ENCODE data around the gene ZNF853.

ZNF853 gene

DNA sequence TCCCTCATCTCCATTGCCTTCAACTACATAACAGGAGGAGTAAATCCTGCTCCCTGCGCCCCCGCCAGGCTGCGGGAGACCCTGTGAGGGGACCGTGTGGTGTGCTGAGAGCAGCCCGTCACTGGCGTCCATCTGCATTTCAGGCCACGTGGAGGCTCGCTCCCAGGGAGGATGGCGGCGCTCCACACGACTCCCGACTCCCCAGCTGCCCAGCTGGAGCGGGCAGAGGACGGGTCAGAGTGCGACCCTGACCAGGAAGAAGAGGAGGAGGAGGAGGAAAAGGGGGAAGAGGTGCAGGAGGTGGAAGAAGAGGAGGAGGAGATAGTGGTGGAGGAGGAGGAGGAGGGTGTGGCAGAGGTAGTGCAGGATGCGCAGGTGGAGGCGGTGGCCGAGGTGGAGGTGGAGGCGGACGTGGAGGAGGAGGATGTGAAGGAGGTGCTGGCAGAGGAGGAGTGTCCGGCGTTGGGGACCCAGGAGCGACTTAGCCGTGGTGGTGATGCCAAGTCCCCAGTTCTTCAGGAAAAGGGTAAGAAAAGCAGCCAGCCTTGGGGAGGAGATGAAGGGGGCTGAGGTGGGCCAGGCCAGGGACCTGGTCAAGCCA, 26.9 kb downstream of the ZNF853 start:
- no peak overlapping the region for H3K4me3 ChIP-seq (ENCODE audit: low read depth, low read length)
- H3K4me1 ChIP-seq (ENCODE audit: control insufficient read depth, insufficient read depth, low read length) = no peaks in the 10 kb centered on the region
- no peak overlapping the region for H3K9ac ChIP-seq (ENCODE audit: low read depth, low read length)
- no peaks in the 10 kb centered on the region for H3K9me3 ChIP-seq (ENCODE audit: control insufficient read depth, insufficient read depth, low read length)
- peaks cover 22% of the 10 kb centered on the region for H3K36me3 ChIP-seq (ENCODE audit: control insufficient read depth, insufficient read depth, low read length)
- no peaks in the 10 kb centered on the region for H3K27me3 ChIP-seq (ENCODE audit: control insufficient read depth, insufficient read depth, low read length)

DNA sequence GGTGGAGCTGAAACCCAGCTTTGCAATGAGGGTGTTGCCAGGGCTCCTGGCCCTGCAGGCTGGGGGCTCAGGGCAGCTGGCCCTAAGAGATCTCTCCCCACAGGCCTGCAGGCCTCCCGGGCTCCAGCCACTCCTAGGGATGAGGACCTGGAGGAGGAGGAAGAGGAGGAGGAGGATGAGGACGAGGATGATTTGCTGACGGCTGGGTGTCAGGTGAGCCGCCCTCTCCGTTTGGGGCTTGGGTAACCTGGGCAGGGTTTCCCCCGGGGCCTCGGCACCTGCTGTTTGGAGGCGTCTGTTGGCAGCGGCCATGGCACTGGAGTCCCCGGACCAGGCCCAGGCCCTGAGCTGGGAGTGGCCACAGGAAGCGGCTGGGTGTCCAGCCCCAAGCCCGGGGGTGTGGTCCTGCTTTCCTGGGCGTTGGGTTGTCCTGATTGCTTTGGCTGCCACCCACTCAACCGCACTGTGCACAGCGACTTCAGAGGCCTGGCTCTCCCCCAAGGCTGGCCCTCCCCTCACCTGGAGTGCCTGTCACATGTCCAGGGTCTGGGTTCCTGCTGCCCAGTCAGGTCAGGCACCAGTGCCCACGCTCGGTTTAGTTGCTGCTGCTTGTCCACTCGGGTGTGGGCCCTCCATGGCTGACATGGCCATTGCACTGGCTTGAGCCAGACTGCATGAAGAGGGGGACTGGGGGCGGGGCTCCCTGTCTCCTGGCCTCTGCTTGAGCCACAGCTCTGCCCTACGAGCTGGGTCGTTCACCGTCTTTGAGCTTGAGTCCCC, 27.6 kb downstream of the ZNF853 start:
- Histone ChIP-seq H3K9ac (ENCODE audit: low read depth, low read length) (no peak overlapping the region), H3K9me3 (ENCODE audit: control insufficient read depth, insufficient read depth, low read length) (no peaks in the 10 kb centered on the region), H3K36me3 (ENCODE audit: control insufficient read depth, insufficient read depth, low read length) (peaks cover 25% of the 10 kb centered on the region), H3K27me3 (ENCODE audit: control insufficient read depth, insufficient read depth, low read length) (no peaks in the 10 kb centered on the region), H3K4me3 (ENCODE audit: low read depth, low read length) (no peak overlapping the region), H3K4me1 (ENCODE audit: control insufficient read depth, insufficient read depth, low read length) (no peaks in the 10 kb centered on the region)

DNA sequence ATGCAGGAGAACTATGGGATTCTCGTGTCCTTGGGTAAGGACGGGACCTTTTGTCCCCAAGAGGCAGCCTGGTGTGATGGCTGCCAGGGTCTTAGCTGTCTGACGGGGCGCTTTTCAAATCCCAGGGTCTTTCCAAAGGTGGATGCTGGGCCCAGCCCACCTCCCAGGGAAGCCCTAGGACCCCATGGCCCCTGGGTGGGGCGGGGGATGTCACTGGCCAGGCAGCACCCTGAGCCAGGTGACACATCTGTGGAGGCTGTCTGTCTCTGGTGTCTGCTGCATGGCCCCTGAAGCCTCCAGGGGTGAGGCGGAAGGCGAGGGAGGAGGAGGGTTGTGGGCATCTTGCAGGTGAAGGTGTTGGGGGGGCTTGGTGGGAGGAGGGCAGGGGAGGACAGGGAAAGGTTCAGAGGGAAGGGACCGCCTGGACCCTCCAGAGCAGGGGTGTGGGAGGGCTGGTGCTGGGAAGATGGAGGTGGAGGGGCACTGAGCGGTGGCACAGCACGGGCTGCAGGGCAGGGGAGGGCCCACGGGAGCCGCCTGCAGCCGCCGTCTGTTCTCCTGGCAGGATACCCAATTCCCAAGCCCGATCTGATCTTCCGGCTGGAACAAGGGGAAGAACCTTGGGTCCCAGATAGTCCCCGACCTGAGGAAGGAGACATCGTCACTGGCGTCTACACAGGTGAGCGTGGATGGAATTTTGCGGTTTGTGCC, 28.7 kb downstream of the ZNF853 start:
- no peak overlapping the region for H3K9ac ChIP-seq (ENCODE audit: low read depth, low read length)
- peaks cover 25% of the 10 kb centered on the region for H3K36me3 ChIP-seq (ENCODE audit: control insufficient read depth, insufficient read depth, low read length)
- H3K9me3 ChIP-seq (ENCODE audit: control insufficient read depth, insufficient read depth, low read length) = no peaks in the 10 kb centered on the region
- no peaks in the 10 kb centered on the region for H3K4me1 ChIP-seq (ENCODE audit: control insufficient read depth, insufficient read depth, low read length)
- H3K4me3 ChIP-seq (ENCODE audit: low read depth, low read length) = no peak overlapping the region
- H3K27me3 ChIP-seq (ENCODE audit: control insufficient read depth, insufficient read depth, low read length) = no peaks in the 10 kb centered on the region

DNA sequence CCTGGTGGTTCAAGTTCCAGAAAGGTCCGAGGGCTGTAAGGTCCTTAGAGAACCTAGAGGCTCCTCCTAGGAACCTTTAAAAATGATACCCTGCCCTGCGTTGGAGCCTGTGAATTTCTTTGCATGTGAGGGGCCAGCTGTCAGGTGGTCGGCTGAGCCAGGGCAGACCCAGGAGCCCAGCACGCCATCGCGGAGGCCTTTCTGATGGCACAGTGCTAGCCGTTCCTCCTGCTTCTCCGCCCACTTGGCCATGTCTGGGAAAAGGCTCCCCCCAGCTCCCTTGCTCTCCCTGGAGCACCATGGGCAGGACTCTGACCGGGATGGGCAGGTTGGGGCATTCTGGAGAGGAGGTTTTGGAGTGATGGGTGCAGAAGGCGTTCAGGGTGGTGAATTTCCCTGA, 29.3 kb downstream of the ZNF853 start:
- Histone ChIP-seq H3K4me3 (ENCODE audit: low read depth, low read length) (no peak overlapping the region), H3K36me3 (ENCODE audit: control insufficient read depth, insufficient read depth, low read length) (peaks cover 25% of the 10 kb centered on the region), H3K9me3 (ENCODE audit: control insufficient read depth, insufficient read depth, low read length) (no peaks in the 10 kb centered on the region), H3K4me1 (ENCODE audit: control insufficient read depth, insufficient read depth, low read length) (no peaks in the 10 kb centered on the region), H3K27me3 (ENCODE audit: control insufficient read depth, insufficient read depth, low read length) (no peaks in the 10 kb centered on the region), H3K9ac (ENCODE audit: low read depth, low read length) (no peak overlapping the region)

DNA sequence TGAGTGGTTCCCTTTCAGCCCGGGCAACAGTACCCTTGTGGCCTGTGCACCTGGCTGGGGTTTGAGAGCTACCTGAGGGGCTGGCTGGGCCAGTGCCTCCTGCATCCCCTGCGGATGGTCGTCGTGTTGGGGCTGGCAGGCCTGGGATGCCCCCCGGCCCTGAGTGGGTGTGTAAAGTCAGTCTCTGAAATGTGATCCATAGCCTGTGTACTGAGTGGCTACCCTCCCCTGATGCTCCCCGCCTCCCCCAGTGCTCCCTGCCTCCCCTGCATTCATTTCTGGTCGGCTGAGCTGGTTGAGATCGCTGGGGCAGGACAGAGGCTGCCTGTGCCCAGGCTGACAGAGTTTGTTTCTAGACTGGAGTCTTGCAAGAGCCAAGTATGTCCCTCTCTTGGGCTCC, 31.1 kb downstream of the ZNF853 start:
- Histone ChIP-seq H3K36me3 (ENCODE audit: control insufficient read depth, insufficient read depth, low read length) (peaks cover 22% of the 10 kb centered on the region), H3K9me3 (ENCODE audit: control insufficient read depth, insufficient read depth, low read length) (no peaks in the 10 kb centered on the region), H3K9ac (ENCODE audit: low read depth, low read length) (no peak overlapping the region)

DNA sequence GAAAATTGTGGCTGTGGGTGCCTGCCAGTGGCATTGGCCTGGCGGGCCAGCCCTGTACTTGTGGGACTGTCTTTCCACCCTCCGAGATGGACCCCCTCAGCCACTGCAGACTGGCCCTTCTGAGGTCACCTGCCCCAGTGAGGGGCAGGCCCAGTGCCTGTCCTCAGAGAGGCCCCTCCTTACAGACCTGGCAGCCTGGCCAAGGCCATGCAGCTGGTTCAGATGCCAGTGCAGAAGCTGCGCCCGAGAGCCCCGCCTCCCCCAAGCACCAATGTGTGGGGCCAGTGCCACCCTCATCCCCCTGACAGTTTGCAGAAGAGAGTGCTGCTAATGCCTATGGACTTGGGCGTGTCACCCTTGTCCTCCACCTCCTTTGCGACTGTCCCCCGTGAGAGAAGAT, 31.7 kb downstream of the ZNF853 start:
- no peak overlapping the region for H3K4me3 ChIP-seq (ENCODE audit: low read depth, low read length)
- H3K4me1 ChIP-seq (ENCODE audit: control insufficient read depth, insufficient read depth, low read length) = no peaks in the 10 kb centered on the region
- no peak overlapping the region for H3K9ac ChIP-seq (ENCODE audit: low read depth, low read length)
- H3K27me3 ChIP-seq (ENCODE audit: control insufficient read depth, insufficient read depth, low read length) = no peaks in the 10 kb centered on the region
- H3K36me3 ChIP-seq (ENCODE audit: control insufficient read depth, insufficient read depth, low read length) = peaks cover 23% of the 10 kb centered on the region
- H3K9me3 ChIP-seq (ENCODE audit: control insufficient read depth, insufficient read depth, low read length) = no peaks in the 10 kb centered on the region

More for the DNA sequence above, 31.1 kb downstream of the ZNF853 start:
- Histone ChIP-seq H3K27me3 (ENCODE audit: control insufficient read depth, insufficient read depth, low read length) (no peaks in the 10 kb centered on the region), H3K4me3 (ENCODE audit: low read depth, low read length) (no peak overlapping the region), H3K4me1 (ENCODE audit: control insufficient read depth, insufficient read depth, low read length) (no peaks in the 10 kb centered on the region)

DNA sequence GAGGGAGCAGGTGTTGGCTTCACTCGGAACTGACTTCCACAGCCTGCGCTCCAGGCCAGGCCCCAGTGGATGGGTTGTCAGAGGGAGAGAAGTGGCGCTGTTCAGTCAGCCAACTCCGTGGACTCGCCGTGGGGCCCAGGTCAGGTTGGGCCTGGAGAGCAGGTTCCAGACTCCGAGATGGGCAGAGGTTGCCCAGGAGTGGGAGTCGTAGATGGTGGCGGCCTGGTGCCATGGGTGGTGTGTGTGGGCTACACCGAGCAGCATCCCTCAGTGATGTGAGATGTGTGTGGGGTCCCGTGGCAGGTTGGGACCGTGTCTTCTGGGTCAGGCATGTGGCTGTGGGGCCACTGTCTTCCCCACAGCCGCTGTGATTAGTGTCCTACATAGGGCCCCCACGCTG, 32.1 kb downstream of the ZNF853 start:
- no peaks in the 10 kb centered on the region for H3K27me3 ChIP-seq (ENCODE audit: control insufficient read depth, insufficient read depth, low read length)
- H3K9ac ChIP-seq (ENCODE audit: low read depth, low read length) = no peak overlapping the region
- H3K36me3 ChIP-seq (ENCODE audit: control insufficient read depth, insufficient read depth, low read length) = peaks cover 22% of the 10 kb centered on the region
- no peaks in the 10 kb centered on the region for H3K9me3 ChIP-seq (ENCODE audit: control insufficient read depth, insufficient read depth, low read length)
- no peak overlapping the region for H3K4me3 ChIP-seq (ENCODE audit: low read depth, low read length)
- no peaks in the 10 kb centered on the region for H3K4me1 ChIP-seq (ENCODE audit: control insufficient read depth, insufficient read depth, low read length)

DNA sequence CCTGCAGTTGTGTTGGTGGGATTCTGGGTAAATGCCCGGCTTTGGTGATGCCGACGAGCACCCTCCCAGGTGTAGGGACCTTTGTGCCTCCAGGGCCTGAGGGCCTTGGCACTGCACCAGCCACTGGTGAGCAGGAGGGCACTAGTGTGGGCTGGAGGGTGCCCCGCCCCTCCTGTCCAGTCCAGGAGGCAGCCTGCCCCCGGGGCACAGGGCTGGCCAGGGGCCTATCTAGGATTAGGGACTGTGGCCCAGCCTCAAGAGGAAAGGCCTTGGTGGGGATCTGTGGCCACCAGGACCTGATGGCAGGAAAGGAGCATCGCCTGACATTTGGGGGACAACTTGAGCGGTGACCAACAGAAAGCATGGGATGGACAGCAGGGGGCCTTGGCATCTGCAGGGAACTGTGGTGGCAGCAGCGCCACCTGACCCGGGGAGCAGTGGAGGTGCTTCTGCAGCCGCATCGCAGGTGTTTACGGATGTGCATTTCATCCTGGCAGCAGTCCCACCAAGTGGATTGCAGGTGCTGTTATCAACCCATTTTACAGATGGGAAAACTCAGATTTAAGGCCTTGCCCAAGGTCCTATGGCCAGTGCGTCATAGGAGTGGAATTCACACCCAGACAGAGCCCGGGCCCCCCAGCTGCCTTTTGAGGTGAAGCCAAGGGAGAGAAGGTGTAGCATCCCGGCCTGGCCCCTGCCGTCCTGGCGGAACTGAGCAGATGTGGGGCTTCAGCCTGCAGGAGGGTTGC, 32.8 kb downstream of the ZNF853 start:
- Histone ChIP-seq H3K36me3 (ENCODE audit: control insufficient read depth, insufficient read depth, low read length) (peaks cover 20% of the 10 kb centered on the region), H3K9me3 (ENCODE audit: control insufficient read depth, insufficient read depth, low read length) (no peaks in the 10 kb centered on the region), H3K27me3 (ENCODE audit: control insufficient read depth, insufficient read depth, low read length) (no peaks in the 10 kb centered on the region), H3K4me1 (ENCODE audit: control insufficient read depth, insufficient read depth, low read length) (no peaks in the 10 kb centered on the region), H3K4me3 (ENCODE audit: low read depth, low read length) (no peak overlapping the region), H3K9ac (ENCODE audit: low read depth, low read length) (no peak overlapping the region)

DNA sequence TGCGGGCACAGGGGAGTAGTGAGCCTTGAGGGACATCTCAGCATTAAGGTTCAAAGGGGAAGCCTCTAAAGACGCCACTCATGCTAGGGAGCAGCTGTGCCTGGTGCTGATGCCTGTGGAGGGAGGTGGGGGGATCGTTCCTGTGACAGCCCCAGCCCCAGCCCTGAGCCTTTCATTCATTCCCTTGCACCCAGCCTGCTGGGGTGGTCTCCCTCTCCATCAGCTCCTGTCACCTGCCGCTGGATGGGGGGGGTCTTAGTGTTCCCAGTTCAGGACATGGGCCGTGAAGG, 33.4 kb downstream of the ZNF853 start:
- Histone ChIP-seq H3K9ac (ENCODE audit: low read depth, low read length) (no peak overlapping the region), H3K4me1 (ENCODE audit: control insufficient read depth, insufficient read depth, low read length) (no peaks in the 10 kb centered on the region), H3K27me3 (ENCODE audit: control insufficient read depth, insufficient read depth, low read length) (no peaks in the 10 kb centered on the region), H3K36me3 (ENCODE audit: control insufficient read depth, insufficient read depth, low read length) (peaks cover 19% of the 10 kb centered on the region), H3K4me3 (ENCODE audit: low read depth, low read length) (no peak overlapping the region), H3K9me3 (ENCODE audit: control insufficient read depth, insufficient read depth, low read length) (no peaks in the 10 kb centered on the region)

DNA sequence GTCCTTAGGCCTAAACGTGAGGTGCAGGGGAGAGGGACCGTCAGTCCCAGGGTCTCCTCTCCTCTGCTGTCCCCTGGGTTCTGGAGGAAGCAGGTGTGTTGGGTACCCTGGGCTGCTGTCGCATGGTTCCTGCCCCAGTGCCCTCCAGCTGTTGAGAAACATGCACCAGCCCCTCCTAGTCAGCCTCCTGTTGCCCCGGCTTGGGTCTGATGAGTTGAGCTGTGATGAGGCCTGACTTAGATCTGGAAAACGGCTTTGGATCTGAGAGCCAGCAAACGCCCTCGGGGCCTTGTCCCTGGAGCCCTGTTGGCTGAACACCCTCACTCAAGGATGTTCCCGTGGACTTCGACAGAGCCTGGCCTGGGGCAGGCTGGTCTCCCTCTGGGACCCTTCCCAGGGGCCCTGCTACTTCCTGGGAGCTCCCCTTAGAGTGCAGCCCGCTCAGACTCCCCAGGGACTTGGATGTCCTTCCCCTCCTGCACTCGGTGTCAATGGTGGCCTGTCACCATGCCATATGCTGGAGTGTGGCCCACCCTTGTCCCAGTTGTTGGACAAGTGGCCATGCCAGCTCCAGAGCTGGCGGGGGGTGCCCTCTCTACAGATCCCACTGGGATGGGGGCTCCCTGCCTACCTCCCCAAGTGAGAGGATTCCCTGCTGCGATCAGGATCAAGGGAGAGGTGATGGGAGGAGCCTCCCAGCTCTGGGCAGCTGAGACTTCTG, 34.0 kb downstream of the ZNF853 start:
- H3K36me3 ChIP-seq (ENCODE audit: control insufficient read depth, insufficient read depth, low read length) = peaks cover 18% of the 10 kb centered on the region
- H3K4me1 ChIP-seq (ENCODE audit: control insufficient read depth, insufficient read depth, low read length) = no peaks in the 10 kb centered on the region
- no peak overlapping the region for H3K9ac ChIP-seq (ENCODE audit: low read depth, low read length)
- no peaks in the 10 kb centered on the region for H3K27me3 ChIP-seq (ENCODE audit: control insufficient read depth, insufficient read depth, low read length)
- no peak overlapping the region for H3K4me3 ChIP-seq (ENCODE audit: low read depth, low read length)
- no peaks in the 10 kb centered on the region for H3K9me3 ChIP-seq (ENCODE audit: control insufficient read depth, insufficient read depth, low read length)

DNA sequence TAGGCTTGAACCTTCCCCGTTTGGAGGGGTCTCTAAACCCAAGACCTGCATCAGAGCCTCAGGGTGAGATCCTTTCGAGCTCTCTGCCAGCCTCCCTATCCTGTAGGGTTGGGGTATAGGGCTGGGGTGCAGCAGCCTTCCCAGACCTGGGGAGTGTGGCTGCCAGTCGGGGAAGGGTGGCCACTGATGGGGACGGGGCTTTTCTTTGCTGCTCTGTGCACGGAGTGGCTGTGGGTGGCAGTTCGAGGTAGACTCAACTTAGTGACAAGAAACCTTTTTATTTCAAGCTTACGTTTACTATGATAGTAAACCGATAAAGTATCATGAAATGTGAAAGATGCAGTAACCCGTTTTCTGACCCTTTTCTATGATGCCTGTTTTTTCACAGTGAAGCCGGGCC, 34.7 kb downstream of the ZNF853 start:
- Histone ChIP-seq H3K9me3 (ENCODE audit: control insufficient read depth, insufficient read depth, low read length) (no peaks in the 10 kb centered on the region), H3K36me3 (ENCODE audit: control insufficient read depth, insufficient read depth, low read length) (peaks cover 13% of the 10 kb centered on the region), H3K4me1 (ENCODE audit: control insufficient read depth, insufficient read depth, low read length) (no peaks in the 10 kb centered on the region), H3K27me3 (ENCODE audit: control insufficient read depth, insufficient read depth, low read length) (no peaks in the 10 kb centered on the region), H3K4me3 (ENCODE audit: low read depth, low read length) (no peak overlapping the region), H3K9ac (ENCODE audit: low read depth, low read length) (no peak overlapping the region)
